AML-193 (cell line): ENCODE measurements around the gene TNFRSF4.
"Not testable (repeated sequence)": the region's sequence is repeated elsewhere in the genome, so short reads cannot be mapped to it uniquely, and the experiment has no call there.

Experiments
- DNase-seq, 2 experiments: peaks; one replicate each; lab custom pipeline; 2025; lab: John Stamatoyannopoulos, UW

Gene TNFRSF4

GRCh38 chr1:1213345-1214265, at the start of gene TNFRSF4:
Gene TNFRSF4, minus strand, starts transcription at chr1:1214153. Its CDS starts 26 bp downstream, at chr1:1214127.
- no peak for DNase-seq

DNA sequence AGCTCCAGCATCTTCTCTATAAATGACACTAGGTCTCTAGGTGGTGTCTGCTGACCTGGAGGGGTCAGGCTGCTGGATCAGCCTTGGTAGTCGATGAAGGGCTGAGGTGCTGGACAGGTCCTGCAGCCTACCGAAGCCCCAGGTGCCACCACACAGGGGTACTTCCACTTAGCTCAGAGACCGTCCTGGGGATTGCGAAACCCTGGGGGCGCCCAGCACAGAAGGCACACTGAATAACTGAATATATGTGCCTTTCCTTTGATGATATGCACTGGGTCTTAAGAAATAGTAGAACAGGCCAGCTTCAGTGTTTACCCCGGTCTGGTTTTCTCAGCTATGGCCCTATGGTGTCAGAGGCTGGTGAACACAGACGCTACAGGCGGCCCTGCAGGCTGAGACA, 48.8 kb upstream of the TNFRSF4 start:
- no peak for DNase-seq

- no peak for DNase-seq
These were observed 48.1 kb upstream of the TNFRSF4 start for GRCh38 chr1:1262071-1262470.

DNA sequence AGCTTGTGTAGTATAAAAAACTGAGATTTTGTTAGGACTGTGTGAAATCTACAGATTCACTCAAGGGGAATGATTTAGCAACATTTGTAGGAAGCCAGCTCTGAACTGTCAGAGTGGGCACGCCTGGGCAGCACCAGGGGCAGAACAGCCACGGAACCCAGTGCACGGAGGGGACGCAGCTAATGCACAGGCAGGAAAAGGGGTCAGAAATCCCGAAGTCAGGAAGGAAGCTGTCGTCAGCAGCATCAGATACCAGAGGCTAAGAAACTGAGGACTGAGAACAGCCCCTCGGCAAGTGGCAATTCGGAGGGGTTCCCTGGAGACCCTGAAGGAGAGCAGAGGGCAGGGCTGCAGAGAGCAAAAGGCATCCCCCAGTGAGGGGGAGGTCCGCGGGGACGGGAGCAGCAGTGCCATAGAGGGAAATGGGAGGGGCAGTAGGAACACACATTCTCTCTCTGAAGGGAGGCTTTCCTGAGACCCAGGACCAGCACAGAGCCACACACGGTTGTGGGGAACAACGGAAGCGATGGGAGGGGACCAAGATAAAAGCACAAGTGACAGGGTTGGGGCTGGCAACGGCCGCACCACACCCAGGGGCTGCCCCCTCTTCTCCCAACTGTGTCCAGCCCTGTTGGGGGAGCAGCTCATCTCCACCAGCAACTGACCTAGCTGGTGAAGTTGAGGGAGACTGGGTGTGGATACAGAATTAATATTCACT, 47.0 kb upstream of the TNFRSF4 start:
- DNase-seq, result no peak

DNA sequence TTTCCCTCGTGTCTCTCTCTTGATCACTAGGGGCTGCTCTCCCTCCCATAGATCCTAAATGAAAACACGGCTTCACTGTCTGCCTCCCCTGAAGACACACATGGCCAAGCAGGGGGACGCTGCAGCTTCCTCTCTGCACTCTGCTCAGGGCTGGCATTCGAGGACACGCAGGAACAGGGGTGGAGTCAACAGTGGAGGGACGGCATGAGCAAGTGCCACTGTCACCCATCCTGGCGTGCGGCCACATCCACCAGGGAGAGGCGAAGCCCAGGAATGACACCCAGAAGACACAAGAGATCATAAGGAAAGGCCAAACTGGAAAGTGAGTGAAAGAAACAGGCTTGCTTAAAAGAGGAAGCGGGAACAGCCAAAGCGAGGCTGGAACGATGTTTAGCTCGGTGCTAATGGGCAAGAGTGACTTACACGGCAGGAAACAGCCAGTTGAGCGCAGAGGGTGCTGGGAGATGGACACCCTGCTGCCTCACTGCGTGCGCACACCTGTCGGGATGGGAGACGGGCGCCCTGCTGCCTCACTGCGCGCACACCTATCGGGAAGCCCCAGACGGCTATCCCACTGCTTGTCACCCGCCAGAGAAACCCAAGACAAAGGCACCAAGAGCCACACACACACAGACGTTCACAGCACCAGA, 46.1 kb upstream of the TNFRSF4 start:
- no peak for DNase-seq

- DNase-seq, result no peak
These were observed 45.6 kb upstream of the TNFRSF4 start for GRCh38 chr1:1259540-1259939.

DNA sequence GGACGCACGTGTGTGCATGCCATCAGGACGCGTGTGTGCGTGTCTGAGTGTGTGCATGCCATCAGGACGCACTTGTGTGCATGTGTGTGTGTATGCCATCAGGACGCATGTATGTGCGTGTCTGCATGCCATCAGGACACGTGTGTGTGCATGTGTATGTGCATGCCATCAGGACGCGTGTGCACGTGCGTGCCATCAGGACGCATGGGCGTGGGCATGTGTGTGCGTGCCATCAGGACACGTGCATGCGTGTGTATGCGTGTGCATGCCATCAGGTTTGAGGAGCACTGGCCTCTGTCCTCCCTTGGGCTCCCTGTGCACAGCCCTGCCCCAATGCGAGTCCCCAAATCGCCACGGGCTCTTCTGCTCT, 45.2 kb upstream of the TNFRSF4 start:
- no peak for DNase-seq

DNA sequence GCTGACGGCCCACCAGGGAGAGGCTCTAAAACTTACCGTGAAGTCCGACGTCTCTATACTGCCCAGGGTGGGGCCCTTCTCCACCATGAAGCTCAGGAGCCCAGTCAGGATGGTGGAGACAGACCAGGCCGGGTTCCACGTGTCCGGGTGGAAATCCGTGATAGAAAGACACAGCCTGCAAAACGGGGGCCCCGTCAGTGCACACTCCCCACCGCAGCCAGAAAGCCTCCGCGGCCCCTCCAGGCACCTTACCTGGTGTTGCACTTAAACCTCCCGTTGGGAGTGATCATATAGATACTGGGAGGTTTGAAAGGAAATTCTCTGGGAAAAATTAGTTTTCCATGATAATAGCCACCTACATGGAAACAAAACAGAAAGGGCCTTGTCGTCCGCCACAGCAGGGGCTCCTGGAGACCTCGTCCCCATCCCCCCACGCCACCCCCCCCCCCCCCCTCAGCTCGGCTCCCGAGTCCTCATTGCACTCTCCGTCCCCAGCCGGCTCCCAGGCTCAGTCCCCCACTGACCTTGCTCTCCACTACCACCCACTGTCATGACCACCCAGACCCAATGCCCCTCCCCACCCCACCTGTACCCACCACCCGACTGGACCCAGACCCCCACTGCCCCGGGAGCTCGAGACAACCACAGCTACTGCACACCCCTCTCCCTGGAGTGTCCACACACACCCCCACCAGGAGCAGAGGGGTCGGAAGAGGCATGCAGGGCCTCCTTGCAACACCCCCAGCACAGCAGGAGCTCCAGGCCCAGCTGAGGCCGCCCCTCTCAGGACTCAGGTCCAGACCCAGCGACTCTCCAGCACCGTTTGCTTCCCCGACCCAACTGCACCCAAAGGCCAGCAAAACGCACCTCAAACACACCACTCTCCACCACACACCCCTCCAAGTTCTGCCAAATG, 43.3 kb upstream of the TNFRSF4 start:
- no peak for DNase-seq

- DNase-seq, result no peak
These were observed 41.7 kb upstream of the TNFRSF4 start for GRCh38 chr1:1255611-1256010.

GRCh38 chr1:1255078-1255477, 41.1 kb upstream of the TNFRSF4 start:
- no peak for DNase-seq

DNA sequence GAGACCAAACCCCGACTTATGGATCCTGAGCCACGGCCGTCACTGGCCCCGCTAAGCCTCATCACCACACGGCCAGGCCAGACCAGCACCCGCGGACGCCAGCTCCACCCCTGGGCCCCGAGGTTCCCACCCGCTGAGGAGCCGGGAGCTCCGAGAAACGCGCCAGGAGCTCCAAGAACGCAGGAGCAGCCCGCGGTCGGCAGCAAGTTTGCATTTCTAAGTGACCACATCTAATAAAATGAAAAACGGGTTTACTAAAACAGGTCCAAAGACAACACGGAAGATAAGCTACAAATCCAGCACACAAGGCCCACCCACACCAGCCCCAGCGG, 40.7 kb upstream of the TNFRSF4 start:
- no peak for DNase-seq

DNA sequence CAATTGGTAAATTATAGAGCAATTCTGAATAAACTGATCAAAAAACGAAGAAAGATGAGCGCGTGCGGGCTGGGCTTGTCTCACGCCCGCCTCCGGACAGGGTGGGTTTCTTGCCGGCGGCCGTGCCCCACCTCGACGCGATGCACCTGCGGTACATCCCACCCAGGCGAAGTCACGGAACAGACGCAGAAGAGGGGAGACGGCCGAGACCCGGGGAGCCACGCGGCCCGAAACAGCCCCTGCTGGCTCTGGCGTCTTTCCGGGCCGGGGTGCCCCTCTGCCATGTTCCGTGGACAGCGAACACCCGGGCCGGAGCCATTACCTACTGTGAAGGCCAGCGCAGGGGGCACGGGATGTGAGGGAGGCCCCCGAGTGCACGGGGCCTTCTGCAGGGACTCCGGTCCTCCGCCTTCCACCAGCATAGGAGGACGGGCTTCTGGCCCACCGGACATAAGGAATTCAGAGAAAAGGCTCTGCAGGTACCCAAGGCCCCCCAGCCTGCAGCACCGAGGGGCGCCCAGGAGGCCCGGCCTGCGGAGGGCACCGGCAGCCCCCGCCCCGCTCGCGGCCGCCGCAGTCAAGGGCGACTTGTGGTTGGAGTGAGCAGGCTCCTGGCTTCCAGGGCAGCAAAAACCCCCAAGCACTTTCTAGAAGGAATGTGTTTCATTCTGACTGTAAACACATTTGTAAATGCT, 40.2 kb upstream of the TNFRSF4 start:
- DNase-seq, result no peak

DNA sequence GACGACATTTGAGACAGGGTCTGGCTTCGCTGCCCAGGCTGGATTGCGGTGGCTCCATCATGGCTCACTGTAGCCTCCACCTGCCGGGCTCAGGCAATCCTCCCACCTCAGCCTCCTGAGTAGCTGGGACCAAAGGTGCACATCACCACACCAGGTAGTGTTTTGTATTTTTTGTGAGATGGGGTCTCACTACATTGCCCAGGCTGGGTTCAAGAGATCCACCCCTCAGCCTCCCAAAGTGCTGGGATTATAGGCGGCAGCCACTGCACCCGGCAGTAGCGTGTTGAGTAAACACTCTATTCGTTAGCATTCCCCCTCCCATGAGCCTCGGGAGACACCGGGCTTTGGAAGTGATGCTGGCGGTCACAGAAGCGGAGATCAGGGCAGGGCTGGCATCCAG, 39.4 kb upstream of the TNFRSF4 start:
- DNase-seq, result no peak

GRCh38 chr1:1250786-1251284, 36.9 kb upstream of the TNFRSF4 start:
- DNase-seq, result no peak

DNA sequence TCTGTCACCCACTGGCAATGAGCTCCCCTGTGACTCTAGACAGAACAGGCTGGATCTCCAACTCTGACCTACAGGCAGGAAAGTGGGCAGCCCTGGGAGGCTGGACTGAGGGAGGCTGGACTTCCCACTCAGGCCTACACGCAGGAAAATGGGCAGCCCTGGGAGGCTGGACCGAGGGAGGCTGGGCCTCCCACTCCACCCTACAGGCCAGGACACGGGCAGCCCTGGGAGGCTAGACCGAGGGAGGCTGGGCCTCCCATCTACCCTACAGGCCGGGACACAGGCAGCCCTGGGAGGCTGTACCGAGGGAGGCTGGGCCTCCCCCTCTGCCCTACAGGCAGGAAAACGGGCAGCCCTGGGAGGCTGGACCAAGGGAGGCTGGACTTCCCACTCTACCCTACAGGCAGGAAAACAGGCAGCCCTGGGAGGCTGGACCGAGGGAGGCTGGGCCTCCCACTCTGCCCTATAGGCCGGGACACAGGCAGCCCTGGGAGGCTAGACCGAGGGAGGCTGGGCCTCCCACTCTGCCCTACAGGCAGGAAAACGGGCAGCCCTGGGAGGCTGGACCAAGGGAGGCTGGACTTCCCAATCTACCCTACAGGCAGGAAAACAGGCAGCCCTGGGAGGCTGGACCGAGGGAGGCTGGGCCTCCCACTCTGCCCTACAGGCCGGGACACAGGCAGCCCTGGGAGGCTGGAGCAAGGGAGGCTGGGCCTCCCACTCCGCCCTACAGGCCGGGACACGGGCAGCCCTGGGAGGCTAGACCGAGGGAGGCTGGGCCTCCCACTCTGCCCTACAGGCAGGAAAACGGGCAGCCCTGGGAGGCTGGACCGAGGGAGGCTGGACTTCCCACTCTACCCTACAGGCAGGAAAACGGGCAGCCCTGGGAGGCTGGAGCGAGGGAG, 34.3 kb upstream of the TNFRSF4 start:
- DNase-seq, result not testable (repeated sequence)

DNA sequence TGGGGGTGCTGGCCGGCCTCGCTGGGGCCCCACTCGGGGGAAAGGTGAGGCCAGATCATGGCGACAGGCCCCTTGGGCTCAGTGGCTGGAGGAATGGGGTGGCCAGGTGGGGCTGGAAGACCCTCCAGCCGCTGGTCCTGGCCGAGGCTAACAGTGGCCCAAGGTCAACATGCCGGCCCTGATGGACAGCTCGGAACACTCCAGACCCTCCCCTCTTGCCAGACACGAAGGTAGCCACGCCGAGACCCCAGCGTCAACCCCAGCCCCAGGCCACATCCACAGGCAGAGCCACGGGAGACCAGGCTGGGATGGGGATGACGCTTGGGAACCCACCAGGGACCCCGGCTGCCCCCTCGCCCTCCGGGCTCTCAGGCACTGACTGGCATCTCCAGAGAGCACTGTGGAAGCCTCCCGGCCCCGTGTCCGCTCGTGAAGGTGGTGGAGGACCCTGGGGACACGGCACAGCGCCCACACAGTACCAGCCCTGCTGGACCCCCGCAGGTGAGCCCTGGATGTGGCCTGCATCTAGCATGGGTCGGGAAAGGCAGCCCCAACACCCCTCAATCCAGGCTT, 33.5 kb upstream of the TNFRSF4 start:
- DNase-seq, result no peak

GRCh38 chr1:1246577-1247340, 32.8 kb upstream of the TNFRSF4 start, which contains the start of gene C1QTNF12:
Gene C1QTNF12, minus strand, starts transcription at chr1:1246722. Its CDS starts 32 bp downstream, at chr1:1246690.
- DNase-seq, result no peak

DNA sequence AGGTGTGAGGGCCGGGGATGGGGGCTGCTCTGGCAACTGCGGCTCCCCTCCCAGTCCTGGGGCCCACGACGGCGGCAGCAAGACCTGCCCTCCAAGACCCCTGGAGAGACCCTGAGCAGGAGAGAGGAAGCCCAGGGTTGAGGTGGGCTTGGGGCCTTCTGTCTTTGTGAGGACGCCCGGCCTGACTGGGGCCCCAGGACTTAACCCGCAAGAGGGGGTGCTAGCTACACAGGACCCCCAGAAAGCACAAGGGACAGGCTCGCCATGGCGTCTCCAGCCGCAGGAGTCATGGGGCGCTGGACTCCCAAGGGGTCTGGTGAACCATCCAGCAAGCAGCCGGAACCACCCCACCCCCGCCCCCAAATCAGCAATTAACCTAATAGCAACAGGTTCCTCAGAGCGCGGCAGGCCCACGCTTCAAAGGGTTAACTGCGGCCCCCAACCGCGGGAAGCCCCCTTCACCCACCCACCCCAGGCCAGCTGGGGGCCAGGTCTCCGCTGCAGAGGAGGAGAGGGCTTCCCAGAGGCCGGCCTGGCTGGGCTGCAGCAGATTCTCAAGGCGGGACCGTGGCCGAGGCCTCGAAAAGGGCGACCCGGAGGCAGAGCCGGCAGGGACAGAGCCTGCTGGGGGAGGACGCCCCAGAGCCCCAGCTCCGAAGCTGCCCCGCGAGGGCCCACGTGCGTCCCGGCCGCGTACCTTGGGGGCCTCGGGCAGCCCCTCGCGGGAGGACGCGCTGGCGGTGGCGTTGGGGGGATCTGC, 32.0 kb upstream of the TNFRSF4 start:
- no peak for DNase-seq
